Testis (tissue), 3 donors: ENCODE results near the gene GALM. TPM values are rescaled to one million over a fixed set of nuclear protein-coding genes. Genes with fewer than 3 reads are reported as not detected.

Experiments
- DNase-seq: peaks from one replicate; pipeline ENCODE4 v3.0.0-alpha.2; 2019
- H3K27ac ChIP-seq, 2 donors: fragments of 200-600 bp; sonication (generic); one replicate each; pipeline ENCODE4 v1.5.1; 2019
- H3K27me3 ChIP-seq: fragments of 200-600 bp; sonication (generic); one replicate; pipeline ENCODE4 v1.5.1; 2019
- H3K36me3 ChIP-seq: fragments of 200-600 bp; sonication (generic); one replicate; pipeline ENCODE4 v1.5.1; 2017; ENCODE audit warnings: low read depth; ENCODE audit errors: missing control alignments
- H3K4me1 ChIP-seq: fragments of 200-600 bp; sonication (generic); one replicate; pipeline ENCODE4 v1.5.1; 2019
- H3K4me3 ChIP-seq, 2 donors: fragments of 200-600 bp; sonication (generic); one replicate each; pipeline ENCODE4 v1.5.1; 2017 to 2019
- H3K9me3 ChIP-seq: fragments of 200-600 bp; sonication (generic); one replicate; pipeline ENCODE4 v1.5.1; 2017
- POLR2A ChIP-seq: fragments of 450-650 bp; IDR thresholded peaks from one replicate; pipeline ENCODE4 v1.6.1; 2017; ENCODE audit warnings: antibody characterized with exemption, mild to moderate bottlenecking, moderate library complexity
- WGBS, 2 donors: methylation state at CpG; one replicate each; pipeline ENCODE4 v1.1.5; 2018; 5-methylcytosine and 5-hydroxymethylcytosine counted together
- intact Hi-C: fragments of 100-400 bp; cut with DNase I; formaldehyde crosslinking; loops from one replicate; pipeline ENCODE4 v1.15.1; 2023; ENCODE audit warnings: low total_unique reads
- polyA plus RNA-seq: library from polyadenylated mRNA; stranded (reverse); fragments of 350-450 nt; fragmentation: Illumina TruSeq; extraction: RNeasy Lipid Tissue Mini Kit (QIAGEN cat#74804); gene quantifications from one replicate; pipeline ENCODE4 v1.2.3, GENCODE V29; 2014; ENCODE audit warnings: low read depth, low replicate concordance; ENCODE audit not compliant: insufficient read depth
- total RNA-seq, 2 donors: library from RNA; depleted of rRNA; stranded (reverse); fragments of >200 nt; gene quantifications; one replicate each; pipeline ENCODE4 v1.2.3, GENCODE V29; 2016
- TF ChIP-seq, protein P1 (sequence below), 3 experiments: fragments of 450-650 bp in 2 of 3; fragments of 200-600 bp in 1 of 3; sonication (generic) in 1 of 3; IDR thresholded peaks; one replicate each; pipeline ENCODE4 v1.5.1; 2016 to 2019; ENCODE audit warnings: antibody characterized with exemption in 3 of 3, mild to moderate bottlenecking in 2 of 3, moderate library complexity in 1 of 3

The GALM gene
- total and polyA plus RNA-seq, 3 donors from 2014 or later: 8.5 to 11.8 (median 9.1) TPM

- DNase-seq: peak; percentile 56
- no peaks in the 10 kb centered on the region for H3K9me3 ChIP-seq
- TF ChIP-seq, protein P1, sequence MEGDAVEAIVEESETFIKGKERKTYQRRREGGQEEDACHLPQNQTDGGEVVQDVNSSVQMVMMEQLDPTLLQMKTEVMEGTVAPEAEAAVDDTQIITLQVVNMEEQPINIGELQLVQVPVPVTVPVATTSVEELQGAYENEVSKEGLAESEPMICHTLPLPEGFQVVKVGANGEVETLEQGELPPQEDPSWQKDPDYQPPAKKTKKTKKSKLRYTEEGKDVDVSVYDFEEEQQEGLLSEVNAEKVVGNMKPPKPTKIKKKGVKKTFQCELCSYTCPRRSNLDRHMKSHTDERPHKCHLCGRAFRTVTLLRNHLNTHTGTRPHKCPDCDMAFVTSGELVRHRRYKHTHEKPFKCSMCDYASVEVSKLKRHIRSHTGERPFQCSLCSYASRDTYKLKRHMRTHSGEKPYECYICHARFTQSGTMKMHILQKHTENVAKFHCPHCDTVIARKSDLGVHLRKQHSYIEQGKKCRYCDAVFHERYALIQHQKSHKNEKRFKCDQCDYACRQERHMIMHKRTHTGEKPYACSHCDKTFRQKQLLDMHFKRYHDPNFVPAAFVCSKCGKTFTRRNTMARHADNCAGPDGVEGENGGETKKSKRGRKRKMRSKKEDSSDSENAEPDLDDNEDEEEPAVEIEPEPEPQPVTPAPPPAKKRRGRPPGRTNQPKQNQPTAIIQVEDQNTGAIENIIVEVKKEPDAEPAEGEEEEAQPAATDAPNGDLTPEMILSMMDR (IDR thresholded peaks at IDR 0.05): no peak
- TF ChIP-seq POLR2A: no peak
- H3K36me3 ChIP-seq: no peaks in the 10 kb centered on the region
- intact Hi-C loops: no loop called here
- peaks cover 12% of the 10 kb centered on the region for H3K4me1 ChIP-seq
- no peak overlapping the region for H3K4me3 ChIP-seq
- WGBS, 2 donors: 60 to 74% methylated on average over 8 of the region's 8 CpGs
- no peaks in the 10 kb centered on the region for H3K27me3 ChIP-seq
- no peak overlapping the region for H3K27ac ChIP-seq
Observed at GRCh38 chr2:38697116-38697840, 31.4 kb downstream of the GALM start.

DNA sequence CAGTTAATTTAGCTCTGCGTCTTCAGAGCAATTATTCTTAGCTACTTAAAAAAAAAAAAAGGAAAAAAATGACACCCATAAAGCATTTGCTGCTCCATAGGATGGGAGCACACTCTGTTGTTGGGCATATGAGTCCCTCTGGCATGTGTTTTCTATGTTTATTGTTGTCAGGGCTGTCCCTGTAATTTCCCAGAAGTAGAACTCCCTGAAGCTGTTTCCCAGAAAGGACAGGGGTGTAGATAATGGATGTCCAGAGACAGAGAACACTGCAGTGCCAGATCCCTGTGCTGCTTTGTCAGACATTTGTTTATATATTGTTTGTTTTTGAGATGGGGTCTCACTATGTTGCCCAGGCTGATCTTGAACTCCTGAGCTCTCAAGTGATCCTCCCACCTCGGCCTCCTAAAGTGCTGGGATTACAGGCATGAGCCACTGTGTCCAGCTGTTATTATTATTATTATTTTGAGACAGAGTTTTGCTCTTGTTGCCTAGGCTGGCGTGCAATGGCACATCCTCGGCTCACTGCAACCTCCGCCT is 32.6 kb downstream of the GALM start:
- DNase-seq: no peak
- intact Hi-C loops: no loop called here
- Histone ChIP-seq H3K36me3 (no peaks in the 10 kb centered on the region), H3K27me3 (no peaks in the 10 kb centered on the region), H3K9me3 (no peaks in the 10 kb centered on the region), H3K4me3 (no peak overlapping the region), H3K27ac (no peak overlapping the region), H3K4me1 (peaks cover 6% of the 10 kb centered on the region)
- WGBS, 2 donors: 94 to 95% methylated on average over 5 of the region's 5 CpGs
- TF ChIP-seq, protein P1 (IDR thresholded peaks at IDR 0.05): no peak
- TF ChIP-seq POLR2A: no peak

GRCh38 chr2:38700113-38700785 is 34.3 kb downstream of the GALM start:
- no peaks in the 10 kb centered on the region for H3K9me3 ChIP-seq
- H3K4me1 ChIP-seq: peaks cover 6% of the 10 kb centered on the region
- H3K27me3 ChIP-seq: no peaks in the 10 kb centered on the region
- intact Hi-C loops: no loop called here
- H3K4me3 ChIP-seq: no peak overlapping the region
- WGBS, 2 donors: 90 to 95% methylated on average over 9 of the region's 9 CpGs
- TF ChIP-seq, protein P1 (IDR thresholded peaks at IDR 0.05): no peak
- no peak for TF ChIP-seq POLR2A
- H3K36me3 ChIP-seq: no peaks in the 10 kb centered on the region
- DNase-seq: no peak
- no peak overlapping the region for H3K27ac ChIP-seq

- intact Hi-C loops: no loop called here
- no peak overlapping the region for H3K4me3 ChIP-seq
- no peaks in the 10 kb centered on the region for H3K27me3 ChIP-seq
- DNase-seq: no peak
- H3K9me3 ChIP-seq: no peaks in the 10 kb centered on the region
- H3K27ac ChIP-seq: no peak overlapping the region
- TF ChIP-seq, protein P1 (IDR thresholded peaks at IDR 0.05): no peak
- H3K4me1 ChIP-seq: peaks cover 6% of the 10 kb centered on the region
- H3K36me3 ChIP-seq: no peaks in the 10 kb centered on the region
Observed at GRCh38 chr2:38700881-38701458, 35.1 kb downstream of the GALM start.
